GDM1 (cell line): Measurements from ENCODE around the gene PTPRN.
"Not testable (repeated sequence)": the region's sequence is repeated elsewhere in the genome, so short reads cannot be mapped to it uniquely, and the experiment has no call there.

Experiments used
- DNase-seq: peaks from one replicate; lab custom pipeline; 2025; lab: John Stamatoyannopoulos, UW

PTPRN gene

DNA sequence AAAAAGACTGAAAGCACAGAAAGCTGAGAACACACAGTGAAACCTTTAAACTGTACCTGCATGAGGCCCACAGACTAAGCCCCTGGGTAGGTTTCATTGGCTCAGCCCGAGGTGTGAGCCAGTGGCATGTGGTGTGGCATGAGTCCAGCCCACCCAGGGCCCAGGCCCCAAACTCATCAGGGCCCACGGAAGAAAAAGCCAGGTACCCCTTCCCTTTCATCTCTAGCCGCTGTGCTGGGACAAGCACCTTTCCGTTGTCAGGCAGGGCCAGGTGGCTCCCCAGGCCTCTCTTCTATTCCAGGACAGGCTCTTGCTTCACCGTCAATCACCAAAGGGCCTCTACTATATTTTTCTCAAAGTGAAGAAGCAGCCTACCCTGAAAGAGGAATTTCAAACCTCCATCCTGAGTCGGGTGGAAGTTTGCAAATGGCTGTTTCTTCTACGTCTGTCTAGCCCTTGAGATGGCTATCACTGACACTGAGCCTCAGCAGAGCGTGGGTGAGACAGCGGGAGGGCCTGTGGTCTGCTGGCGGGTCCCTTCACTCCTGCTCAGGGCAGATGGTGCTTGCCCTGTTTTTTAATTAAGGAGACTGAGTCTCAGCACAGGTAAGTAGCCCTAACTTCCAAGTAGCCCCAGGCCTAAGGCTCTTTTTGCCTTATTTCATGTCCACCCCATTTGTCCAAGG is 21.5 kb downstream of the PTPRN start:
- DNase-seq = no peak

DNA sequence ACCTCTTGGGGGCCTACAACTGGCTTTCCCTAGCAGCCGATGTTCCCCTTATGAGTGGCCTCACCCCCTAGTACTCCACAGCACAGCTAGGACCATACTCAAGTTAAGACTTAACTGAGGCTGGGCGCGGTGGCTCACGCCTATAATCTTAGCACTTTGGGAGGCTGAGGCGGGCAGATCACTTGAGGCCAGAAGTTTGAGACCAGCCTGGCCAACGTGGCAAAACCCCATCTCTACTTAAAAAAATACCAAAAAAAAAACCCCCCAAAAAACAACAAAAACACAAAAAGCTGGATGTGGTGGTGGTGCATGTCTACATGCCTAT is 22.1 kb downstream of the PTPRN start:
- DNase-seq = not testable (repeated sequence)

DNA sequence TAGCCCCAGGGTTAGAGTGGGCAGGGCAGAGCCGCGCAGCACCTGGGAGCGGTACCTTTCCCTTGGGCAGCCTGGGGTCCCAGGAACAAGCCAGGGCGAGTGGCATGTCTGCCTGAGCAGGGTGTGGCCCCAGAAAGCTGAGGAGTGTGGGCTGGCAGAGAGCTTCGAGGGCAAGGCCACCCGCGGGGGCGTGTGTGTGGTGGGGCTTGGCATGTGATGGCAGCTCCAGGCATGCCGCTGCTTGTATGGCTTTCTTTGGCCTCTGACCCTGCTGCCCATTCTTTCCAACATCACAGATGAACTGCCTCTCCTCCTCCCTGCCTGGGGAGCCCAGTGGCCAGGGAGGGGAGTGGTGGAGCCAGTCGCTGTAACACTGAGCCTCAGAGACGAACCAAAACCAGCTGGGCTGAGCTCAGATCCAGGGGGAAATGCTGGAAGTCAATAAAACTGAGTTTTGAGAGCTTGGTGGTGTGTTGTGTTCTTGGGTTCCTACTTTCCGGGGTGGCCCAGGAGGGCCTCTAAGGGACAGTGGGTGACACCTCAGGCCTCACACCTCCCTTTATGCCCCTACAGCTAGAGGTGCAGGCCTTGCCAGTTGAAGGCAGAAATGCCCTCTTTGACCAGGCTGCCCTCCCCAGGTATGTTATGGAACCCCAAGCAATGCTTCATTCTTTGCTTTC is 22.6 kb downstream of the PTPRN start:
- no peak for DNase-seq

DNA sequence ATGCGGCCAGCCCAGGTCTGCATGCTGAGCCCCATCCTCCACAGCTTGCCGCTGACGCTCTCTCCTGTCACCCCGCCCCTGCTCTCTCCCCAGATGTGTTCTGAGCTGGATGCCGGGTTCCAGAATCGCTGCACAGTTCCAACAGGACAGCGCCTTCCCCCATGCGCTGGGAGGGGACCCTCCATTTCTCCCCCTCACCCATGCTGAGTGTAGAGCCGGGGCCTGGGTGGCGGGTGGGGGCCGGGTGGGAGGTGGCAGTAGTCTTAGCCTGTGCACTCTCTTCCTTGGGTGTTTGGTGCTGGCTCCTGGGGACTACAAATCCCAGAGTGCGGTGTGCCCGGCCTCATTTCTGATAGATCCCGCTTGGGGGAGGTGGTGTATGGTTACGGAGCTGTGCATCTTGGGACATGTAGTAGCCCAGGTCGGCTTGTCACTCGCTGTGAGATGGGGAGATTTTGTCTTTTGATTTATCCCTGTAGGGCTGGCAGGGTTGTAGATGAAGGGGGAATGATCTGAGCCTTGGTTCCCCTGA is 23.2 kb downstream of the PTPRN start:
- no peak for DNase-seq

DNA sequence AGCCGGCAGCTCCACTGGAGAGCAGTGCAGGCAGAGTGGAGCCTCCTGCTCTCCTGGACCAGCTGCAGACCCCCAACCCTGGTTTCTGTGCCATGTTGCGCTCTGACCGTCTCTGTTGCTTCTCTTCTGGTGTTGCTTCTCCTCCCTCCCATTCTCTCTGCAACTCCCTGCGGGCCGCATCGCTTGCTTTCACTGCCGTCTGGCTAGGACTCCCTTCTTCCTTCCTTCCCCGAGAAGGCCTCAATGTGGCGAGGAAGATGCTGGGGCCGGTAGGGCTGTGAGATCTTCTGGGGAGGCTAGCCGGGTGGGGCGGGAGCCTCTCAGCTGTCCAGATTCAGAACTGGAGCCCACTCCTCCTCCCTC is 23.8 kb downstream of the PTPRN start:
- DNase-seq = no peak

DNA sequence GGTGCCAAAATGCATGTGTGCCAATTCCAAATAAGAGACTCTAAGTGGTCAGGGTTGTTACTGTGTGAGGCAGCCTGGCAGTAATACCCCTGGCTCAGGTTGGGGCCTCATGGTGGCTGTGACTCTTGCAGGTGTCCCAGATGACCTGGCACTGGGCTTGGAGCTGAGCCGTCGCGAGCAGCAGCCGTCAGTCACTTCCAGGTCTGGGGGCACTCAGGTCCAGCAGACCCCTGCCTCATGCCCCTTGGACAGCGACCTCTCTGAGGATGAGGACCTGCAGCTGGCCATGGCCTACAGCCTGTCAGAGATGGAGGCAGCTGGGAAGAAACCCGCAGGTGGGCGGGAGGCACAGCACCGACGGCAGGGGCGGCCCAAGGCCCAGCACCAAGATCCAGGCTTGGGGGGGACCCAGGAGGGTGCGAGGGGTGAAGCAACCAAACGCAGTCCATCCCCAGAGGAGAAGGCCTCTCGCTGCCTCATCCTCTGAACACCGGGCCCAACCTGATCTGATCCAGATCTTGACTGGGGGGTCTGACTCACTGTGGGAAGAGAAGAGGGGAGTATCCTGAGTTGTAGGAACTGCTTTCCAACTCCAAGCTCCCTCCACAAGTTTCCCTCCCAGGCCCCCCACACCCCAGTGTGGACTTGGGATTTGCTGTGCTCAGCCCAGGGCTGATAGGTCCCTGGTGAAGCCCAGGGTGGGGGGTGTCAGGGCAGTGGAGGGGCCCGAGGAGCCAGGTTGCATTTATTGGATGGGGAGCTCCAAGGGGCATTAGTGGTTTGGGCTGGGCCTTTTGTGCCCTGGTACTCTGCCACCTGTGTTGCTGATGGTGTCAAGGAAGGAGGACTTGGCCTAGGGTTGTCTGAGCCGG is 24.5 kb downstream of the PTPRN start:
- no peak for DNase-seq

DNA sequence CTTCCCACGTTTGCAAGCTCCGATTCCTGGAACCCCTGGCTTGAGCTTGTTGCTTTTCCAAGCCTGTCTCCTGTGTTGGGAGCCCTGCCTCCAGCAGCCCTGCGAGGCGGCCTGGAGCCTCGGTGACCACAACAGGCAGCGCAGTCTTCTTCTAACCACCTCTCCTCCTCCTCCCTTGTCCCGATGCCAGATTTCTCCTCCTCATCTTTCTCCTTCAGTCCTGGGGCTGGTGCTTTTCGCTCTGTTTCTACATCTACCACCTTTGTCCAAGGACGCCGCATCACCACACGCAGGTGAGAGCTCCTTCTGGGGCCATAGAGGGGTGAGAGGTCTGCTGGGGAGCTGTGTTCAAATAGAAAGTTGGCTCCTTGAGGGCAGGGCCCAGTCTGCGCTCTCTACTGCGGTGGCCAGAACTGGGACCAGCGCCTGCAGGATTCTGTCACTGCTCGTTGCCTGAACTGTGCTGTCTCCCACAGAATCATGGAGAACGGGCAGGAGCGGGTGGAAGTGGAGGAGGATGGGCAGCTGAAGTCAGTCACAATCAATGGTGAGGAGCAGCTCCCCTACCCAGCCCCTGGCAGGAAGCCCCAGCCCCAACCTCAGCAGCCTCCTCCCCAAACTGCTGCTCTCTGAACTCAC is 26.1 kb downstream of the PTPRN start:
- no peak for DNase-seq

DNA sequence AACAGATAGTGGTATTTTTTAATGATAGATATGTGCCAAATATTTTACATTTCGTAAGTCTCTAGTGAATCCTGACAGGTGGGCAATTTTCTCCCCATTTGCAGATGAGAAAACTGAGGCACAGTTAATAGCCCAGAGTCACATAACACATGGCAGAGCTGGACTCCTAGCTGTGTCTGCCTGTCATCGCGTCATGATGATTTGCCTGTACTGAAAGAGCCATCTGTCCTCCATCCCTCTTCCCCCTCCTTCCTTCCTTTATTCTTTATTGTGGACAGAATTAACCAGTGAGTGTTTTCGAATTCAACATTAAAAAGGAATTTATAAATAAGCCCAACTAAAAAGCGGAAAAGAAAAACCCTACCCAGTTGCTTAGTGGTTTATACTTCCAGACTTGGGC is 26.8 kb downstream of the PTPRN start:
- no peak for DNase-seq

DNA sequence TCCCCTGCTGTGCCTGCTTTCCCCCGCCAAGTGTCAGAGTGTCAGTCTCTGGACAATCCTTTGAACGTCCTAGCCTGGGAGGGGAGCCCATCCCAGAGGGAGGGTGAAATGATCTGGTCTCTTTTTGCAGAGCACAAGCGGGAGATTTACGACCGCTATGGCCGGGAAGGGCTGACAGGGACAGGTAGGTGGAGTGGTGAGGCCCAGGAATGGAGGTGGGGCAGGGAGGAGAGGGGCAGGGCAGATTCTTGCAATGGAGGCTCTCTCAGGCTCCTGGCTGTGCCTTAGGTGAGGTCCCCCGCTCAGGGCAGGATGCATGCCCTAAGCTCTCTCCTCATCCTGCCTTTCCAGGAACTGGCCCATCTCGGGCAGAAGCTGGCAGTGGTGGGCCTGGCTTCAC is 27.6 kb downstream of the PTPRN start:
- DNase-seq = no peak

DNA sequence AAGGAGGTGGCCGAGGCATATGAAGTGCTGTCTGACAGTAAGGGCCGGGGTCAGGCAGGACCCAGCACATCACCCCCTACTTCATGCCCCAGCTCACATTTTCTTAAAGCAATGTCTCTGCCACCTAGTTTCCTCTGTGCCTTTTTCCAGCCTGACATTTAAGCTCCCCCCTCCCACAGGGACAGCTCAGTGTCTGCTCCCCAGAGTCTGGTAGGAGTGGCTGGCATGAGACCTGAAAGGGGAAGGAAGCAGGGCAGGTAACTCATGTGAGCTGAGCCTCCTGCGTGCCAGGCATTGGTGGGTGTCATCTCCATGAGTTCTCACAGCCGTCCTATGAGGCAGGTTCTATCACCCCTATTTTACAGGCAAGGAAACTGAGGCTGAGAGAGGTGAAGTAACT is 28.6 kb downstream of the PTPRN start:
- no peak for DNase-seq

DNA sequence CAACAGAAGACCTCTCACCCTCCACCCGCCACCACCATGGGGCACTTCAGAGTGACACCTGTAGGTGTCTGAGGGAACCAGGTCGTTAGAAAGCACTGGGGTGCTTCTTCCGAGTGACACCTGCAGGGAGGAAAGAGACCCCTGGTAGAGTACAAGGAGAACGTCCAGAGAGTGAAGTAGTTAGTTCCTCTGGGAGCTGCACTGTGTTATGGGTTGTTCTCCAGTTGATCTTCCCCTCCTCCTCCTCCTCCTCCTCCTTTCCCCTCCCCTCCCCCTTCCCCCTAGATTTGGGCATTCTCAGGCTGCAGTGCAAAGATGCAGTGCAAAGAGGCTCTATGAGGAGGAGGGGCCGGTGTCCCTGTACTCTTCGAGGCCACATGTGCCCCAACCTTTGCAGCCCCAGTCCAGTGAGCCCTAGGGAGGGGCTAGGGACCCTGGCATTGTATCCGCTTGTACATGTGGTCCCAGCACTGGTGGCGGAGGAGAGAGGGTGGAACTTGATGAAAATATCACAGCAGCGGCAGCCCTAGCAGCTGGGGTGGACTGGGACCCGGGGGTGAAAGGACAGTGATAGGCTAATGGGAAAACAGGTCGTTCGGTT is 29.2 kb downstream of the PTPRN start:
- DNase-seq = no peak

DNA sequence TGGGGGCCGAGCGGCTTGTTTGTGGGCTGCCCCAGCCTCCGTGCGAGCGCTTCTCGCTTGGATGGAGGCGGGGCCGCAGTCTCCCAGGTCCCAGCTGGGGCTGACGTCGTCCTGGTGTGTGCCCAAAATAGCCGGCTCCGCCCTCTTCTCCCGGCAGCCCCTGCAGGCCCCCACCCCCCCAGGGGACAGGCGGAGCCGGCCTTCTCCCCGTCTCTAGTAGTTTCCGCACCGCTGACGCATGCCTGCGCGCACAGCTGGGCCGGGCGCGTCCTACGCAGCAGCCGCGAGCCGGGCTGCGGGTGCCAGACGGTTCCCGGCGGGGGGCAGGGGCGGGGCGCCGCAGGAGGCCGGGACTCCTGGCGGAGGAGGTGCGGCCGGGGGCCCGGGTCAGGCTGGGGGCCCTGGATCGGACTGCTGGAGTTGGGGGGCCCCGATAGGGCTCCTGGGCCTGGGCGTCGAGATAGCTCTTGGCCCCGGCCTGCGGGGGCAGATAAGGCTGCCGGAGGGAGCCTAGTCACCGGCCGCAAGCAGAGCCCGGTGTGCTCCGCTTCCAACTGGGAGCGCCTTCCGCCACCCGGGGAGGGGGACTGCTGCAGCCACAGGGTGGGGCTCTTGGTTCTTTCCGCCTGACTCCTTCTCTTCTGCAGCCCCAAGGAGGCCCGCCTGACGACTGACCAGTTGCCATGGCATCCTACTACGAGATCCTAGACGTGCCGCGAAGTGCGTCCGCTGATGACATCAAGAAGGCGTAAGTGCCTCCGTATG is 29.9 kb downstream of the PTPRN start, which contains the start of gene DNAJB2:
Gene DNAJB2, plus strand, starts transcription at position 216 of the 765 bp plus-strand sequence. Its CDS starts 468 bp downstream, at position 684.
- DNase-seq = peak; percentile 94

DNA sequence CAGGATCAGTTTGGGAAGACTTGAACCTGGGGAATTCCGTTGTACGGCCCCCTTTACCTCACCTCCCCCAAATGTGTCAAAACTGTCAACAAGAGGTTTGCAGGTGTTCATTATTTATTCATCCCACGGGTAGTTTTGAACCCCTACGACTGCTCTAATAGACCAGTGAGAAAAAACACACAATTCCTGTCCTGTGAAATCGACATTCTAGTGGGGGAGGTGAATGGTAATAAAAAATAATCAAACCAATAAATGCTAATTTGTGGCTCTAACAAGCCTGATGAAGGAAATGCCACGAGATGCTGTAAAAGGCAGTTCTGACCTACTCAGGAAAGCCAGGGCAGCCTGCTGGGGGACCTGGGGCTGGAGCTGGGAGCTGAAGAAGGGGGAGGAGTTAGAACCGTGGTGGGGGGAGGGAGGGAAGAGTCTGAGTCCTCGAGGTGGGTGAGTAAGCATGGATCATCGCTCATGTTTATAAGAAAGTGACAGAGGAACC is 30.5 kb downstream of the PTPRN start:
- no peak for DNase-seq

DNA sequence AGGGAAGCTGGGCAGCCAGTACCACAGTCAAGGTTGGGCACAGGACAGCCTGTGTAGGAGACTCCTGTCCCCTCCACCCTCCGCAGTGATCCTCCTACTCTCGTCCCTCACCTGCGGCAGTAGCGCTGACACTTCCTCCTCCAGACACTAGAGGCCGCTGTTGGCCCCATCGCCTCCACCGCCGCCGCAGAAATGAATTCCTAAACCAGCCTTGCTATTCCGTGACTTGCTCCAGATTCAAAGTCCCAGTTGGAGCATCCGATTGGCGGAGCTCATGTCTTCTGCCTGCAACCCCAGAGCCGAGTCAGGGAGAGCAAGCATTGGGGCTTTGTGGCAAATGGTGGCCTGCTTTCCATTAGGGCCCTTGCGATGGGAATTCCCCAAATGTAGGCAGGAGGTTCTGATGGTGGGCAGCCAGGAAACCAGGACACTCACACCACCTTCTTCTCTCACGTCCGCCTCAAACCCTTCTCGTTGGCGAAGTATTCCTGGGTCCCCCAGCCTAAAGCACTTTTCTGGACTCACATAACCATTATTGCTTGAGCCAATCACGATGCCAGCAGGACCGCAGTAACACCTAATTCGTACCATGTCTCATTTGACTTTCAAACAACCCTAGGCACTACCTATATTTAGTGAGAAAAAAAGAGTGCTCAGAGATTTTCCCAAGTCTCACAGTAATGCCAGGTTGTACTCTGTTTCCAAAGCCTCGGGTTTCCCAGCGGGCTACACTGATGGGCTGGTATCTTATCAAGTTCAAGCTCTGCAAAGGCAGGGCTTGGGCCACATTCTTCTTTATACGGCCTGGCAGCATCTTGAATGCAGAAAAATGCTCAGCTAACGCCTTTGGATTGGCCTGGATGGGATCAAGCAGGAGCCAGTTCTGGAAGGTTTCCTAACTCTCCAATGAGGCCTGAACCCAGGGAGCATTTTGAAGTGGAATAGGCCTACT is 31.2 kb downstream of the PTPRN start:
- DNase-seq = peak; percentile 49

DNA sequence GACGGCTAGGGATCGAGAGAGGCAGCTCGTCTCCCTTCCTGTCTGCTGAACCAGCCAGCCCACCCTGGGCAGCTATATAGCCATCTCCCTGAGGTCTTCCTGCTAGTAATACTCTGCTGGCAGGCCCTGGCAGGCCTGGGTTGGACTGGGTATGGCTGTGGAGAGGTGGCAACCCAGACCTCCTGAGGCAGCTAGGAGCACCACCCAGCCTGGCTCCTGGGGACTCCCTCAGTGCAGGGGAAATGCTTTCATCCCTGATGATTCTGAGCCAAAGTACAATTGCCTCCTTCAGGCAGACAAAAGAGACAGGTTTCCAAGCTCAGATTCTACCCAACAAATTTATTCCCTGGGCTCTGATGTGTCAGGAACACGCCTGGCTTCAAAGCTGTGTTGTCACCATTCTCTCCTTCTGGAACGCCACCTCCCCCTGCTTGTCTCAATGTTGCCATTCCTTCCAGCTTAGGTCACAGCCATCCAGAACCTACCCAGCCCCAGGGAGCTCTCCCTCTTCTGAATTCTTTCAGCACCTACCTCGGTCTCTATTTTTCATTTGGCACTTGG is 34.8 kb downstream of the PTPRN start:
- no peak for DNase-seq

DNA sequence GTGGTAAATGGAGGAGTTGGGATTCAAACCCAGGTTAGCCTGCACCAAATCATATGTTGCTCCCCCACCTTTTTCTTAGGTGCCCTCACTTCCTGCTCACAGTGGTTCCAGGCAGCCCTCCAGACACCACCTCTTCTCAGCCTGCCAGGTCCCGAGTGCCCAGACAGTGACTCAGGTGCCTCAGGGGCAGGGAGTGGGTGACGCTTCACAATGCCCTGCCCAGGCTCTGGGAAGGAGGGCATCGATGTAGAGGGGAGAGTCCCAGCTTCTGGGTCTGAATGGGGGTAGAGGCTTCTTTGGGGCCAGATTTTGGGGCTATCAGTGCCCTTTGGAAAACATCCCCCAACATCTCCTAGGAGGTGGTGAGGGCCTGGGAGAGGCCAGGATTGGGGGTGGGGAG is 35.3 kb downstream of the PTPRN start:
- no peak for DNase-seq

DNA sequence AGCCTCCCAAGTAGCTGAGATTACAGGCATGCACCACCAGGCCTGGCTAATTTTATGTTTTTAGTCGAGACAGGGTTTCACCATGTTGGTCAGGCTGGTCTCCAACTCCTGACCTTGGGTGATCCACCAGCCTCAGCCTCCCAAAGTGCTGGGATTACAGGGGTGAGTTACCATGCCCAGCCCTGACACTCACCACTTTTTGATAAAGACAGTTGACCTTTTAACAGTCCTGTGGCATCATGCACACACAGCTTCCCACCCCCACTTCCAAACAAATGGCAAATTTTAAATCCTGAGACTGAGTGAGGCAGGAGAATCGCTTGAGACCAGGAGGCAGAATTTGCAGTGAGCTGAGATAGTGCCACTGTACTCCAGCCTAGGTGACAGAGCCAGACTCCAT is 36.2 kb downstream of the PTPRN start:
- DNase-seq = no peak

DNA sequence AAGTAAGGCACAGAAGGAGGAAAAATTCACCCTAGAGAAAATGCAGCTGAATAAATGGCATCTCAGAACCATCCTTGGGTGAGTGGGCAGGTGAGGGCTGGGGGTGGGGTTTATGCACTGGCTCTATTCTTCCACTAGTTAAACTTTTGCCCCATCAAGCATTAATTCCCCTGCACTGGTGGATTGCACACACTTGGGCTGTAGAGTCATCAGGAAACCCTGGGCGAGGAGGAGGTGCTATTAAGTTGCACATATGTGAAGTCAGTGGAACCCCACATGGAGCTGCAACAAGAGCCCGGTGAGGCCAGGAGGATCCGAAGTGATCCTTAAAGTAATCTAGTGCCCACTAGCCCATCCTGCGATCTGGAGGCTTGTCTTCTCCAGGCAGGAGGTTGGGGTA is 36.8 kb downstream of the PTPRN start:
- no peak for DNase-seq

DNA sequence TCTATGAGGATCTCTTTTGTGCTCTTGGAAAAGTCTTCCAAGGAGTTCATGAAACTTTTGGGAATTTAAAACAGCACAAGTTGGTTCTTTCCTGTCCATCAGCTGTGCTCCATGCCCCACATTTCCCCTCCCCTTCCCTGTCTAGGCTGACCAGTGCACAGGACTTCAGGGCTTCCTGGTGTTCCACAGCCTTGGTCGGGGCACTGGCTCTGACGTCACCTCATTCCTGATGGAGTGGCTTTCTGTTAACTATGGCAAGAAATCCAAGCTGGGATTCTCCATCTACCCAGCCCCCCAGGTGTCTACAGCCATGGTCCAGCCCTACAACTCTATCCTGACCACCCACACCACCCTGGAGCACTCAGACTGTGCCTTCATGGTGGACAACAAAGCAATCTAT is 38.2 kb downstream of the PTPRN start:
- DNase-seq = no peak

DNA sequence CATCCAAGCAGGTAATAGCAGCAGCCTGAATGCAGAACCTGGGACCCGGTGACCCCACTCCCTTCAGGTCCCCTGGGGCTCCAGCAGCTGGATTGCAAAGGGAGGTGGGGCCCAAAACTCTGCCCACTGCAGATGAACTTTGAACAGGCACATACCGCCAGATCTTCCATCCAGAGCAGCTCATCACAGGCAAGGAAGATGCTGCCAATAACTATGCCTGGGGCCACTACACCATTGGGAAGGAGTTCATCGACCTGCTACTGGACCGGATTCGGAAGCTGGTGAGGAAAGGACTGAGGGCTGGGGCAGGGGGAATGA is 39.2 kb downstream of the PTPRN start:
- DNase-seq = no peak
